ENCODE data around the gene KCNH1. TPM values are rescaled to one million over a fixed set of nuclear protein-coding genes. Genes with fewer than 3 reads are reported as not detected.

KCNH1 gene
- total RNA-seq, 4 donors from 2014 or later = not detected

GRCh38 chr1:210695026-210695425, 438.9 kb downstream of the KCNH1 start:
- TF ChIP-seq POLR2A (IDR thresholded peaks at IDR 0.05) (no peak), CTCF (IDR thresholded peaks at IDR 0.05) (no peak)
- DNase-seq (ENCODE audit: low spot score in 2 of 2) = no peak
- intact Hi-C loops (cut with DNase I; ENCODE audit: low total_unique reads) = no loop called here
- WGBS, 2 donors = 64 to 91% methylated on average over 1 of the region's 1 CpG
- no peak overlapping the region for H3K4me3 ChIP-seq (ENCODE audit: low read depth, poor library complexity, severe bottlenecking)

GRCh38 chr1:210692796-210693195, 441.2 kb downstream of the KCNH1 start:
- TF ChIP-seq CTCF (IDR thresholded peaks at IDR 0.05) = no peak
- TF ChIP-seq POLR2A (IDR thresholded peaks at IDR 0.05) = no peak
- intact Hi-C loops (cut with DNase I; ENCODE audit: low total_unique reads) = no loop called here
- DNase-seq (ENCODE audit: low spot score in 2 of 2) = no peak
- H3K4me3 ChIP-seq (ENCODE audit: low read depth, poor library complexity, severe bottlenecking) = no peak overlapping the region
- 77 to 83% methylated on average over 7 of the region's 7 CpGs for WGBS, 2 donors

- no peak for TF ChIP-seq POLR2A (IDR thresholded peaks at IDR 0.05)
- no peak for TF ChIP-seq CTCF (IDR thresholded peaks at IDR 0.05)
- H3K4me3 ChIP-seq (ENCODE audit: low read depth, poor library complexity, severe bottlenecking) = no peak overlapping the region
- 90 to 93% methylated on average over 6 of the region's 6 CpGs for WGBS, 2 donors
- intact Hi-C loops (cut with DNase I; ENCODE audit: low total_unique reads) = no loop called here
- no peak for DNase-seq (ENCODE audit: low spot score in 2 of 2)
These were observed 442.8 kb downstream of the KCNH1 start for GRCh38 chr1:210691039-210691610.

GRCh38 chr1:210690236-210690635, 443.7 kb downstream of the KCNH1 start:
- intact Hi-C loops (cut with DNase I; ENCODE audit: low total_unique reads) = no loop called here
- no peak for DNase-seq (ENCODE audit: low spot score in 2 of 2)
- 87 to 91% methylated on average over 5 of the region's 5 CpGs for WGBS, 2 donors
- no peak overlapping the region for H3K4me3 ChIP-seq (ENCODE audit: low read depth, poor library complexity, severe bottlenecking)
- TF ChIP-seq POLR2A (IDR thresholded peaks at IDR 0.05) (no peak), CTCF (IDR thresholded peaks at IDR 0.05) (no peak)

GRCh38 chr1:210689826-210690225, 444.1 kb downstream of the KCNH1 start:
- WGBS, 2 donors = 79 to 92% methylated on average over 3 of the region's 3 CpGs
- intact Hi-C loops (cut with DNase I; ENCODE audit: low total_unique reads) = no loop called here
- no peak for TF ChIP-seq CTCF (IDR thresholded peaks at IDR 0.05)
- no peak for TF ChIP-seq POLR2A (IDR thresholded peaks at IDR 0.05)
- no peak for DNase-seq (ENCODE audit: low spot score in 2 of 2)
- no peak overlapping the region for H3K4me3 ChIP-seq (ENCODE audit: low read depth, poor library complexity, severe bottlenecking)

Data from lower leg skin (tissue), 4 donors.